ENCODE measurements around the gene ASTN2.

DNA sequence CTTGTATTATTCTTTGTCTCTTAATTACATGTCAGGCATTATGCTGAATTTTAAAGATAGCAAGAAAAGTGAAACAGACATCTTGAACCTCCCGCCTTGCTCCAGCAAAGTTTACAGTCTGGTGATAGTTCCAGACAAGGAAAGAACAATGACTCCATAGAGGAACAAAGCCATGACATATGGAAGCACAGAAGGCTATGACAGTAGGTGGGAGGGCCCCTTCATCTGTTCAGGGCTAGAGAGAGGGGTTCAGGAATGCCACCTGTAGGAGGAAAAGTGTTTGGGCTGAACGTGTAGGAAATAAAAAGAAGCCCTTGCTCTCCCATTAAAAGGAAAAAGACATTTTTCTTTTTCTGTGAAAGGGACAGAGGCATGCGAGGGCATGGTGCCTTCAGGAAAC is 412.2 kb downstream of the ASTN2 start:
- no peak for TF ChIP-seq POLR2A (IDR thresholded peaks at IDR 0.05; ENCODE audit: low read length)
- TF ChIP-seq GATA1 (IDR thresholded peaks at IDR 0.05; ENCODE audit: low read depth, low read length), result no peak

Measured in erythroblast (primary cell).